Pancreas (tissue), 10 donors: Measurements from ENCODE around the gene FMOD. TPM values are rescaled to one million over a fixed set of nuclear protein-coding genes. Genes with fewer than 3 reads are reported as not detected.

ENCODE experiments used
- ATAC-seq, 4 donors: fragments of 200-7000 bp; cut with Tn5 transposase; one replicate each; pipeline versions ENCODE4 v1.8.0 to v1.9.1; 2020; ENCODE audit warnings: mild to moderate bottlenecking in 4 of 4, moderate library complexity in 4 of 4
- DNase-seq, 6 donors: peaks; one replicate each; pipeline ENCODE4 v3.0.0-alpha.2; 2020
- FAIRE-seq: peaks from 2 replicates; lab custom pipeline; 2012; peaks lifted over from hg19 to GRCh38; lab: Jason Lieb, UNC
- H3K27ac ChIP-seq, 4 donors: fragments of 200-600 bp; sonication (generic); 1 replicate in 3 of 4; 2 replicates in 1 of 4; pipeline versions ENCODE4 v1.5.0 to v1.8.0; 2020
- H3K27me3 ChIP-seq, 4 donors: fragments of 200-600 bp; one replicate each; pipeline ENCODE4 v1.8.0; 2021
- H3K36me3 ChIP-seq, 3 donors: fragments of 200-600 bp; sonication (generic) in 1 of 3; one replicate each; pipeline versions ENCODE4 v1.5.0 to v1.8.0; 2020 to 2021
- H3K4me1 ChIP-seq, 3 donors: fragments of 200-600 bp; one replicate each; pipeline ENCODE4 v1.8.0; 2021
- H3K4me3 ChIP-seq, 4 donors: fragments of 200-600 bp; sonication (generic) in 2 of 4; one replicate each; pipeline versions ENCODE4 v1.5.0 to v1.8.0; 2020 to 2021
- H3K9me3 ChIP-seq, 4 donors: fragments of 200-600 bp; one replicate each; pipeline ENCODE4 v1.8.0; 2021
- CTCF ChIP-seq, 4 donors: fragments of 200-600 bp; sonication (generic) in 3 of 4; IDR thresholded peaks; one replicate each; pipeline versions ENCODE4 v1.5.0 to v1.8.0; 2021; ENCODE audit warnings: antibody characterized with exemption in 4 of 4
- WGBS, 2 donors: extraction: QIAGEN DNeasy Blood & Tissue Kit; methylation state at CpG; one replicate each; pipeline ENCODE4 v1.1.7; 2013; 5-methylcytosine and 5-hydroxymethylcytosine counted together
- intact Hi-C, 3 donors: fragments of 100-400 bp; cut with DNase I; formaldehyde crosslinking; loops; one replicate each; pipeline versions ENCODE4 v1.11.1 to v1.14.2; 2022
- polyA plus RNA-seq, 2 donors: library from polyadenylated mRNA; stranded (reverse); fragments of 200-250 nt; gene quantifications; one replicate each; pipeline ENCODE4 v1.2.3, GENCODE V29; 2013
- total RNA-seq, 6 donors: library from RNA; stranded (reverse); fragmentation: NEBNext Ultra II Directional in 4 of 6; extraction: Animal tissue kit (Norgen Biotek cat#: 25700) in 4 of 6; gene quantifications; one replicate each; pipeline versions ENCODE4 v1.2.1 to v1.2.4, GENCODE V29; 2021 to 2023
- donor health status: healthy with polysubstance abuse.
- donor health status: DM: no; HTN: no; CAD: no; lungs with moderate emphysema.
- donor health status: DM: no; HTN: no; CAD: no.
- donor health status: control.
- donor health status: control.
- donor health status: Bipolar disorder and iron deficiency.
- donor health status: DM: yes; HTN: yes; CAD: no.
- donor health status: DM: no; HTN: no; CAD: no.
- donor health status: DM: no; HTN: no; CAD: no.
- donor health status: DM: yes; HTN: yes; CAD: no.

Gene FMOD
- total and polyA plus RNA-seq, 8 donors = 3.8 to 14.6 (median 8.3) TPM

- H3K36me3 ChIP-seq = no peaks in the 10 kb centered on the region
- H3K4me1 ChIP-seq = peaks cover 34 to 73% (median 64%) of the 10 kb centered on the region in 3 donors
- DNase-seq (peak in 3 of 6 donors; percentile 50 to 84 (median 59)), ATAC-seq (peak; percentile 19 to 62 (median 41)), FAIRE-seq (no peak)
- no peak overlapping the region for H3K4me3 ChIP-seq
- H3K27ac ChIP-seq = peak overlapping the region; percentile 24 to 98 (median 84)
- H3K9me3 ChIP-seq = no peaks in the 10 kb centered on the region
- intact Hi-C loops = no loop called here
- H3K27me3 ChIP-seq = no peaks in the 10 kb centered on the region
- TF ChIP-seq CTCF (IDR thresholded peaks at IDR 0.05) = no peak
Observed at GRCh38 chr1:203322500-203323179, 28.3 kb downstream of the FMOD start.

GRCh38 chr1:203321273-203322052 lies 29.5 kb downstream of the FMOD start:
- Histone ChIP-seq H3K4me1 (peaks cover 38 to 80% (median 70%) of the 10 kb centered on the region in 3 donors), H3K27ac (peak overlapping the region; percentile 1 to 98 (median 84)), H3K36me3 (no peaks in the 10 kb centered on the region), H3K4me3 (no peak overlapping the region), H3K27me3 (no peaks in the 10 kb centered on the region), H3K9me3 (no peaks in the 10 kb centered on the region)
- FAIRE-seq = no peak
- TF ChIP-seq CTCF (IDR thresholded peaks at IDR 0.05) = no peak
- no peak for ATAC-seq
- no peak for DNase-seq
- intact Hi-C loops = no loop called here
- WGBS, 2 donors = 66 to 67% methylated on average over 6 of the region's 6 CpGs

- intact Hi-C loops = no loop called here
- FAIRE-seq (no peak), DNase-seq (peak in 5 of 6 donors; percentile 56 to 88 (median 76)), ATAC-seq (peak; percentile 13 to 61 (median 47))
- H3K9me3 ChIP-seq = no peaks in the 10 kb centered on the region
- no peak for TF ChIP-seq CTCF (IDR thresholded peaks at IDR 0.05)
- 40 to 43% methylated on average over 6 of the region's 6 CpGs for WGBS, 2 donors
- peak overlapping the region; percentile 1 to 98 (median 84) for H3K27ac ChIP-seq
- H3K4me3 ChIP-seq = no peak overlapping the region
- no peaks in the 10 kb centered on the region for H3K27me3 ChIP-seq
- H3K4me1 ChIP-seq = peaks cover 37 to 80% (median 68%) of the 10 kb centered on the region in 3 donors
- H3K36me3 ChIP-seq = no peaks in the 10 kb centered on the region
Observed at GRCh38 chr1:203320591-203321272, 30.2 kb downstream of the FMOD start.

GRCh38 chr1:203318229-203318517 lies 32.7 kb downstream of the FMOD start:
- H3K9me3 ChIP-seq = no peaks in the 10 kb centered on the region
- 92 to 100% methylated on average over 1 of the region's 1 CpG for WGBS, 2 donors
- ATAC-seq (no peak), DNase-seq (no peak), FAIRE-seq (no peak)
- no peak overlapping the region for H3K4me3 ChIP-seq
- intact Hi-C loops = no loop called here
- H3K4me1 ChIP-seq = peaks cover 33 to 60% (median 43%) of the 10 kb centered on the region in 3 donors
- peak overlapping the region; percentile 37 to 72 (median 68) for H3K27ac ChIP-seq
- TF ChIP-seq CTCF (IDR thresholded peaks at IDR 0.05) = no peak
- no peaks in the 10 kb centered on the region for H3K27me3 ChIP-seq
- H3K36me3 ChIP-seq = no peaks in the 10 kb centered on the region
